Heart right ventricle (tissue), 16 donors: ENCODE measurements around the gene TNF. TPM values are rescaled to one million over a fixed set of nuclear protein-coding genes. Genes with fewer than 3 reads are reported as not detected.

Source experiments
- ATAC-seq, 8 donors: fragments of 200-7000 bp; cut with Tn5 transposase; one replicate each; pipeline ENCODE4 v1.9.1; 2020; ENCODE audit warnings: mild to moderate bottlenecking in 8 of 8, moderate library complexity in 8 of 8, moderate number of reproducible peaks in 1 of 8
- DNase-seq, 2 donors: peaks; one replicate each; pipeline ENCODE4 v3.0.0-alpha.2; 2020
- H3K27ac ChIP-seq, 10 donors: fragments of 200-600 bp; sonication (generic) in 2 of 10; one replicate each; pipeline versions ENCODE4 v1.5.0 to v1.8.0; 2020 to 2022; ENCODE audit warnings: mild to moderate bottlenecking in 3 of 10
- H3K27me3 ChIP-seq, 7 donors: fragments of 200-600 bp; one replicate each; pipeline ENCODE4 v1.8.0; 2021 to 2022; ENCODE audit warnings: mild to moderate bottlenecking in 2 of 7
- H3K36me3 ChIP-seq, 9 donors: fragments of 200-600 bp; sonication (generic) in 1 of 9; one replicate each; pipeline versions ENCODE4 v1.5.0 to v1.8.0; 2020 to 2022; ENCODE audit warnings: mild to moderate bottlenecking in 2 of 9
- H3K4me1 ChIP-seq, 9 donors: fragments of 200-600 bp; sonication (generic) in 1 of 9; one replicate each; pipeline versions ENCODE4 v1.5.0 to v1.8.0; 2020 to 2022; ENCODE audit warnings: mild to moderate bottlenecking in 4 of 9
- H3K4me3 ChIP-seq, 10 donors: fragments of 200-600 bp; sonication (generic) in 2 of 10; one replicate each; pipeline versions ENCODE4 v1.5.0 to v1.8.0; 2020 to 2022; ENCODE audit warnings: mild to moderate bottlenecking in 7 of 10, moderate library complexity in 2 of 10
- H3K9me3 ChIP-seq, 11 donors: fragments of 200-600 bp in 10 of 11; sonication (generic) in 2 of 11; one replicate each; pipeline versions ENCODE4 v1.5.0 to v1.8.0; 2013 to 2022; ENCODE audit warnings: mild to moderate bottlenecking in 2 of 11, control low read depth in 1 of 11, moderate library complexity in 1 of 11
- WGBS, 2 donors: extraction: QIAGEN DNeasy Blood & Tissue Kit; methylation state at CpG; one replicate each; pipeline ENCODE4 v1.1.7; 2013; ENCODE audit warnings: inconsistent platforms in 1 of 2; 5-methylcytosine and 5-hydroxymethylcytosine counted together
- intact Hi-C, 10 donors: fragments of 100-400 bp; cut with DNase I; formaldehyde crosslinking; loops; one replicate each; pipeline versions ENCODE4 v1.11.1 to v1.14.2; 2022
- polyA plus RNA-seq, 2 donors: library from polyadenylated mRNA; stranded (reverse); fragments of 200-250 nt; gene quantifications; one replicate each; pipeline ENCODE4 v1.2.3, GENCODE V29; 2013
- total RNA-seq, 10 donors: library from RNA; stranded (reverse); fragmentation: NEBNext Ultra II Directional in 3 of 10; extraction: Animal tissue kit (Norgen Biotek cat#: 25700) in 3 of 10; gene quantifications; one replicate each; pipeline versions ENCODE4 v1.2.1 to v1.2.4, GENCODE V29; 2021 to 2023
- TF ChIP-seq, protein P1 (sequence below), 9 donors: fragments of 200-600 bp; sonication (generic) in 2 of 9; IDR thresholded peaks; one replicate each; pipeline versions ENCODE4 v1.5.0 to v1.8.0; 2021 to 2022; ENCODE audit warnings: antibody characterized with exemption in 9 of 9, mild to moderate bottlenecking in 5 of 9, moderate library complexity in 1 of 9
- donor health status: Arrhythmogenic right ventricular cardiomyopathy.
- donor health status: ischemic (EF 13 %, LVEDD 7.1; RV severe dilation, severe dysfunction).
- donor health status: healthy with polysubstance abuse.
- donor health status: DM: no; HTN: yes; CAD: no.
- donor health status: DM: no; HTN: no; CAD: no.
- donor health status: ischemic (EF 25% LVEDD 6.9; RV normal size, moderate dysfunction).
- donor health status: ischemic (EF 25% LVEDD 5.7; RV mildly dilated, moderate dysfunction).
- donor health status: healthy.
- donor health status: DM: yes; HTN: yes; CAD: no.
- donor health status: Ischemic cardiomyopathy.
- donor health status: ischemic (EF 35%, LVEDD 5.7; RV mildly dilated, moderate dysfunction).
- donor health status: nonischemic (EF 11% LVEDD 7.7; RV severe dilation, severe dysfunction).
- donor health status: DM: yes; HTN: yes; CAD: no.
- donor health status: PGD.
- donor health status: ischemic (EF 29% LVEDD 5.4; RV normal size, mild dysfunction).
- donor health status: nonischemic (EF 23%, LVEDD 6.1; RV moderate dilation, normal function).

Gene TNF
- total and polyA plus RNA-seq, 12 donors = 0.16 to 3.0 (median 0.60) TPM; not detected in 1

DNA sequence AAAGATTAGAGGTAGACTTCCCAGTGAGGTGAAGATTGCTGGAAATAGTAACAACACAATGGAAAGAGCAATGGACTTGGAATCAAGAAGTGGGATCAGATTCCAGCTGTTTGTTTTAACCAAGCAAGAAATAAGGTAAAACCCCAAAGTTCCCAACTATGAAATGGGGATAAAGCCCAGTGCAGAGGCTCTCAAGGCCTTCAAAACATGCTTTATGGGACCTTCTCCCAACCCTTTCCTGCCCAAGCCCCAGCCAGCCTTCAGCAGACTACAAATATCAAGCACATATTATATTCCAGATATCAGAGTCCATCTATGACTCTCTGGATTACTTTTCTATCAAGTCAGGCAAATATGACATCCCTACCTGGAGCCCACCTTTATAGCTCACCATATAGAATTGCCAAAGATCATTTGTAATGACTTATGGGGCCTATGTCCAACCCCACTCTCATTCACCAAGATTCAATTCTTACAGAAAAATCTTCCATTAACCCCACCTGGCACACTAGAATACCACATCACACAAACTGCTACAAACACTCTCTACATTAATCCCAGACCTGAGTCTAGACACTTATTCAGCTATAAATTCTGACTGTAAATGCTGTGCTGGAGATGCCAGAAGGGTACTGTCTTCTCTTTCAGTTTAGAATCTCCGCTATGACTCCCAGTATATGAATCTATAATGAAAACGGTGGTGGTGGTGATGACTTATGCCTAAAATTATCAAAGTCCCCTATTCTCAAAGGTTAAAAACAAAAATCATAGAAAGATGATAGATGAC lies 39.6 kb upstream of the TNF start:
- H3K4me3 ChIP-seq = no peak overlapping the region
- H3K27me3 ChIP-seq = no peaks in the 10 kb centered on the region
- ATAC-seq = no peak
- WGBS, 2 donors = 34 to 42% methylated on average over 2 of the region's 2 CpGs
- no peak for DNase-seq
- no peak overlapping the region for H3K27ac ChIP-seq
- H3K36me3 ChIP-seq = peaks cover 4 to 98% (median 79%) of the 10 kb centered on the region in 9 donors
- no peaks in the 10 kb centered on the region for H3K9me3 ChIP-seq
- intact Hi-C loops = no loop called here
- TF ChIP-seq, protein P1, sequence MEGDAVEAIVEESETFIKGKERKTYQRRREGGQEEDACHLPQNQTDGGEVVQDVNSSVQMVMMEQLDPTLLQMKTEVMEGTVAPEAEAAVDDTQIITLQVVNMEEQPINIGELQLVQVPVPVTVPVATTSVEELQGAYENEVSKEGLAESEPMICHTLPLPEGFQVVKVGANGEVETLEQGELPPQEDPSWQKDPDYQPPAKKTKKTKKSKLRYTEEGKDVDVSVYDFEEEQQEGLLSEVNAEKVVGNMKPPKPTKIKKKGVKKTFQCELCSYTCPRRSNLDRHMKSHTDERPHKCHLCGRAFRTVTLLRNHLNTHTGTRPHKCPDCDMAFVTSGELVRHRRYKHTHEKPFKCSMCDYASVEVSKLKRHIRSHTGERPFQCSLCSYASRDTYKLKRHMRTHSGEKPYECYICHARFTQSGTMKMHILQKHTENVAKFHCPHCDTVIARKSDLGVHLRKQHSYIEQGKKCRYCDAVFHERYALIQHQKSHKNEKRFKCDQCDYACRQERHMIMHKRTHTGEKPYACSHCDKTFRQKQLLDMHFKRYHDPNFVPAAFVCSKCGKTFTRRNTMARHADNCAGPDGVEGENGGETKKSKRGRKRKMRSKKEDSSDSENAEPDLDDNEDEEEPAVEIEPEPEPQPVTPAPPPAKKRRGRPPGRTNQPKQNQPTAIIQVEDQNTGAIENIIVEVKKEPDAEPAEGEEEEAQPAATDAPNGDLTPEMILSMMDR (IDR thresholded peaks at IDR 0.05) = no peak
- H3K4me1 ChIP-seq = peaks cover 17 to 55% (median 28%) of the 10 kb centered on the region in 9 donors

DNA sequence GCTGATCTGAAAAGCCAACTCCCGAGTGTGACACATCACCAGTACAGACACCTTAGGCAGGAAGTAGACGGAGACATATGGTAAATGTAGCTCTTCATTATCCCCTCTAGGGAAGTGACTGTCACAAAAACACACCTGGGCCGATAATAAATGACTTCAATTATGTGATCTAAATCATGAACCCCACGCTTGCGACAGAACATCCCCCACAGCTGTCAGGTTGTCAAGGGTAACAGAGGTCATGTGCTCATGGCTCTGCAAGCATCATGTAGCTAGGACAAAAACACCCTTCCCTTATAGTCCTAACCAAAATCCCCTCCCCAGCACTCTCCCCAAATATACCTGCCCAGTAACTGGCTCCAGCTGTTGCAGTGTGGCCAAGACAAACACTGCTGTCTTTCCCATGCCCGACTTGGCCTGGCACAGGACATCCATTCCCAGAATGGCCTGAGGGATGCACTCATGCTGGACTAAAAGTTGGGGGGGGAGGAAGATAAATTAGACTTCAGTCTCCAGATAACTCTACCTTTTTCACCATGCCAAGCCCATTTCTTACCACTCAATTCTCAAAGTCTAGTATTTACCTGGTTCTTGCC lies 36.5 kb upstream of the TNF start:
- 44 to 51% methylated on average over 6 of the region's 6 CpGs for WGBS, 2 donors
- Histone ChIP-seq H3K27me3 (no peaks in the 10 kb centered on the region), H3K4me3 (peak overlapping the region in 3 of 10 donors; percentile 80 to 87 (median 82)), H3K36me3 (peaks cover 0 to 66% (median 56%) of the 10 kb centered on the region in 9 donors), H3K4me1 (peaks cover 22 to 55% (median 37%) of the 10 kb centered on the region in 9 donors), H3K9me3 (no peaks in the 10 kb centered on the region), H3K27ac (peak overlapping the region in 4 of 10 donors; percentile 26 to 98 (median 95))
- intact Hi-C loops = no loop called here
- TF ChIP-seq, protein P1 (IDR thresholded peaks at IDR 0.05) = no peak
- ATAC-seq = no peak
- DNase-seq = no peak

DNA sequence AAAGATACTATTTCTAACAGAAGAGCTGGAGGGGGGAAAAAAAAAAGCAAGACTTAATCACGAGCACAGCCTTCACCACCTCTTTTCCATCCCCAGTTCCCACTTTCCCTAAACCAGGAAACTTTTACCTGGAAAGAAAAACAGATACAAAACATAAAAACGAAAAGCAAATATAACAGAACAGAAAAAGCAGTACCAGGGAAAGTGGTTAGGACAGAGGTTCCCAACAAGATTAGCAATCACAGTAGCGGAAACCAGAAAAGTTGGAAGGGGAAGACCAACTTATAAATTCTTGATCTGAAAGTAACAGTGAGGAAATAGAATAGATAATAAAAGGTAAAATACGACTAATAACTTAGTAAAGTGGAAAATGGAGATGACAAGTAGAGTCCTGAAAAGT lies 34.7 kb upstream of the TNF start:
- peak overlapping the region; percentile 42 to 87 (median 73) for H3K4me3 ChIP-seq
- DNase-seq = no peak
- peaks cover 22 to 54% (median 37%) of the 10 kb centered on the region in 9 donors for H3K4me1 ChIP-seq
- intact Hi-C loops = loop anchor here in 6 of 10 donors (2.0 to 10.0 kb wide), 7 partner anchors 42 to 414 kb away; partner anchors contain the start of genes MICB (in 4 of the 6), NELFE (in 3 of the 6), SKIC2 (in 3 of the 6) and CSNK2B (in 1 of the 6)
- peak overlapping the region in 8 of 10 donors; percentile 88 to 100 (median 95) for H3K27ac ChIP-seq
- peaks cover 0 to 48% (median 40%) of the 10 kb centered on the region in 9 donors for H3K36me3 ChIP-seq
- no peaks in the 10 kb centered on the region for H3K9me3 ChIP-seq
- H3K27me3 ChIP-seq = no peaks in the 10 kb centered on the region
- no peak for ATAC-seq
- TF ChIP-seq, protein P1 (IDR thresholded peaks at IDR 0.05) = no peak
- WGBS, 2 donors = 13 to 15% methylated on average over 4 of the region's 4 CpGs

DNA sequence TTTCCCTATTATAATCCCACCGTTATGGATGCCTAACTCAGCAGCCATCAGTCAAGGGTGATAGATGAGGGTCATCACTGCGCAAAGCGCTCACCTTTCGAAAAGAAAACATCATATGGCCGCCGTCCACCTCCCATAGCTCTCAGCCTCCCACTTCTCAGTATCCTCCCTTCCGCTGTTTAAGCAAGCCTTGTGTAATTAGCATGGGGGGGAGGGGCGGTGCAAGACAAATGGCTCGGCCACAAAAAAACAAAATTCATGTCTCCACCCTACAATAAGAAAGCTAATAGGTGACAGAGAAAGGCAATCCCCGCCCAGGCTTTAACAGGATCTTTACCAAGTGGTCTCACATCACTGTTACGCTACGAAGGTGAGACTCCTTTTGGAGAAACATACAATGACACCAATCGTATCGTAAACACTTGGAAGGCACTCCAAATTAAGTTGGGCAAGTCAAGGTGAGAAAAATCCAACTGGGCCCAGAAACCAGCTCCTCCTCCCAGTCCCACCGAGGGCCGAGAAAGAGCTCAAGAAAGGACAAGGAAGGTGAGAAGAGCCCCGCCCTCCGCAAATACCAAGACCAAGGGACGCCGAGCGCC lies 34.2 kb upstream of the TNF start:
- Histone ChIP-seq H3K9me3 (no peaks in the 10 kb centered on the region), H3K27ac (peak overlapping the region; percentile 81 to 100 (median 93)), H3K4me1 (peaks cover 22 to 52% (median 40%) of the 10 kb centered on the region in 9 donors), H3K36me3 (peaks cover 0 to 43% (median 35%) of the 10 kb centered on the region in 9 donors), H3K27me3 (no peaks in the 10 kb centered on the region), H3K4me3 (peak overlapping the region; percentile 42 to 87 (median 73))
- intact Hi-C loops = loop anchor here in 6 of 10 donors (2.0 to 10.0 kb wide), 7 partner anchors 42 to 414 kb away; partner anchors contain the start of genes MICB (in 4 of the 6), NELFE (in 3 of the 6), SKIC2 (in 3 of the 6) and CSNK2B (in 1 of the 6)
- ATAC-seq (peak; percentile 5 to 54 (median 30)), DNase-seq (peak in 1 of 2 donors; percentile 58)
- TF ChIP-seq, protein P1 (IDR thresholded peaks at IDR 0.05) = no peak
- 0 to 1% methylated on average over 21 of the region's 21 CpGs for WGBS, 2 donors
